HEK293T (cell line): ENCODE measurements around the gene DPY30.

Source experiments
- CTCF ChIA-PET: fragments of 350-600 bp; formaldehyde crosslinking; extraction: SDS; loops from one replicate; lab custom pipeline; 2021; ENCODE audit warnings: antibody characterized with exemption, inconsistent platforms; lab: Yijun Ruan, JAX
- POLR2A ChIA-PET: fragments of 350-600 bp; formaldehyde crosslinking; extraction: SDS; loops from one replicate; lab custom pipeline; 2020; ENCODE audit warnings: antibody characterized with exemption, inconsistent platforms; lab: Yijun Ruan, JAX
- DNase-seq: peaks from one replicate; pipeline ENCODE4 v3.0.0; 2012; ENCODE audit warnings: mixed read lengths; ENCODE audit errors: extremely low spot score
- ARNT ChIP-seq: fragments of 450-650 bp; IDR thresholded peaks from 2 replicates; pipeline ENCODE4 v1.6.1; 2017; ENCODE audit warnings: mild to moderate bottlenecking
- BHLHE40 ChIP-seq: fragments of 450-650 bp; IDR thresholded peaks from 2 replicates; pipeline ENCODE4 v1.6.1; 2016; ENCODE audit warnings: mild to moderate bottlenecking, moderate library complexity, borderline replicate concordance
- CTBP1 ChIP-seq: fragments of 450-650 bp; IDR thresholded peaks from 2 replicates; pipeline ENCODE4 v1.6.1; 2016; ENCODE audit warnings: borderline replicate concordance
- ELF4 ChIP-seq: fragments of 450-650 bp; IDR thresholded peaks from 2 replicates; pipeline ENCODE4 v1.6.1; 2017; ENCODE audit warnings: antibody characterized with exemption
- FOXA1 ChIP-seq: fragments of 450-650 bp; IDR thresholded peaks from 2 replicates; pipeline ENCODE4 v1.6.1; 2016; ENCODE audit warnings: mild to moderate bottlenecking
- FOXK2 ChIP-seq: fragments of 450-650 bp; IDR thresholded peaks from 2 replicates; pipeline ENCODE4 v1.6.1; 2016; ENCODE audit warnings: mild to moderate bottlenecking
- FOXM1 ChIP-seq: fragments of 450-650 bp; IDR thresholded peaks from 2 replicates; pipeline ENCODE4 v1.6.1; 2017; ENCODE audit warnings: mild to moderate bottlenecking, borderline replicate concordance
- HDGF ChIP-seq: fragments of 450-650 bp; IDR thresholded peaks from 2 replicates; pipeline ENCODE4 v1.6.1; 2017; ENCODE audit warnings: antibody characterized with exemption, borderline replicate concordance
- L3MBTL2 ChIP-seq: fragments of 450-650 bp; conservative IDR thresholded peaks from 2 replicates; pipeline ENCODE4 v1.6.1; 2016; ENCODE audit warnings: mild to moderate bottlenecking
- LEF1 ChIP-seq: fragments of 450-650 bp; IDR thresholded peaks from 2 replicates; pipeline ENCODE4 v1.6.1; 2017; ENCODE audit warnings: mild to moderate bottlenecking, borderline replicate concordance
- NFRKB ChIP-seq: fragments of 450-650 bp; IDR thresholded peaks from 2 replicates; pipeline ENCODE4 v1.6.1; 2016; ENCODE audit warnings: mild to moderate bottlenecking, moderate library complexity
- SP1 ChIP-seq: fragments of 450-650 bp; IDR thresholded peaks from 2 replicates; pipeline ENCODE4 v1.6.1; 2017
- SUZ12 ChIP-seq: fragments of 450-650 bp; IDR thresholded peaks from 2 replicates; pipeline ENCODE4 v1.6.1; 2016; ENCODE audit warnings: mild to moderate bottlenecking
- TARDBP ChIP-seq: fragments of 450-650 bp; IDR thresholded peaks from 2 replicates; pipeline ENCODE4 v1.6.1; 2016
- ZNF384 ChIP-seq: fragments of 450-650 bp; IDR thresholded peaks from 2 replicates; pipeline ENCODE4 v1.6.1; 2016
- TF ChIP-seq, protein P1 (sequence below): fragments of 450-650 bp; IDR thresholded peaks from 2 replicates; pipeline ENCODE4 v1.6.1; 2016

Gene DPY30

DNA sequence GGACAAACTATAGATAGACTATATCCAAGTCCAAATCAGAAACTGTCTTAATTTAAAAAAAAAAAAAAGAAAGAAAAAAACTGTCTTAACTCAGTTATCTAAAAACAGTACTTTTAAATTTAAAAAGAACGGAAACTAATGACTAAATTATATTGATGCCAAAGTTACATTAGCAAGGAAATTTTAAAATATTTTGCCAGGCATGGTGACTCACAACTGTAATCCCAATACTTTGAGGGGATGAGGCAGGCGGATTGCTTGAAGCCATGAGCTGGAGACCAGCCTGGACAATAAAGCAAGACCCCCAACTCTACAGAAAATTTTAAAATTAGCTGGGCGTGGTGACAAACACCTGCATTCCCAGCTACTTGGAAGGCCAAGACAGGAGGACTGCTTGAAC lies 59.6 kb downstream of the DPY30 start:
- TF ChIP-seq FOXA1, result no peak
- TF ChIP-seq ELF4, result no peak
- no peak for TF ChIP-seq FOXK2
- ChIA-PET CTCF (no interaction called here), POLR2A (no interaction called here)
- DNase-seq, result no peak

DNA sequence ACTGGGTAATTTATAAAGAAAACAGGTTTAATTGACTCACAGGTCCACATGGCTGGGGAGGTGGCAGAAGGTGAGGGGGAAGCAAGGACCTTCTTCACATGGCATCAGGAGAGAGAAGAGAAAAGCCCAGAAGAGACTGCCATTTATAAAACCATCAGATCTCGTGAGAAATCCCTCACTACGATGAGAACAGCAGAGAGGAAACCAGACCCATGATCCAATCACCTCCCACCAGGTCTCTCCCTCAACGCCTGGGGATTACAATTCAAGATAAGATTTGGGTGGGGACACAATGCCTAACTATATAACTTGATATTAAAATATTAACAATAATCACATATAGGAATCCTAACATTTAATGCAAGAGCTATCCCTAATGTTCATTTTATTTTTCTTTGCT lies 60.6 kb downstream of the DPY30 start:
- TF ChIP-seq SUZ12 (no peak), FOXK2 (no peak), ARNT (no peak), SP1 (no peak), TARDBP (no peak), ELF4 (no peak), FOXA1 (no peak), NFRKB (no peak), HDGF (no peak), ZNF384 (no peak), LEF1 (no peak), L3MBTL2 (no peak), CTBP1 (no peak), FOXM1 (no peak), BHLHE40 (no peak)
- CTCF ChIA-PET, result no interaction called here
- POLR2A ChIA-PET, result no interaction called here
- DNase-seq, result no peak

DNA sequence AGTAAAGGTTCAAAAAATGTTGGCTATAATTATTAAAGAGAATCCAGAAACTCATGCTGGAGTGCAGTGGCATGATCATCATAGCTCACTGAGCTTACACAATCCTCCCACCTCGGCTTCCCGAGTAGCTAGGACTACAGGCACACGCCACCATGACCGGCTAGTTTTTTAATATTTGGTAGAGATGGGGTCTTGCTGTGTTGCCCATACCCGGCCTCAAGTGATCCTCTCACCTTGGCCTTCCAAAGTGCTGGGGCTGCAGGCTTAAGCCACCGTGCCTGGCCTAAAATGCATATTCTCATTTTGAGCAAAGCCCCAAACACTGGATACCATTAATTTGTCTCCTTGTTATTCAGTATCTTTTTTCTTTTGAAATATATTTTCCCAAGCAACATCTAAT lies 61.2 kb downstream of the DPY30 start:
- CTCF ChIA-PET, result no interaction called here
- TF ChIP-seq, protein P1, sequence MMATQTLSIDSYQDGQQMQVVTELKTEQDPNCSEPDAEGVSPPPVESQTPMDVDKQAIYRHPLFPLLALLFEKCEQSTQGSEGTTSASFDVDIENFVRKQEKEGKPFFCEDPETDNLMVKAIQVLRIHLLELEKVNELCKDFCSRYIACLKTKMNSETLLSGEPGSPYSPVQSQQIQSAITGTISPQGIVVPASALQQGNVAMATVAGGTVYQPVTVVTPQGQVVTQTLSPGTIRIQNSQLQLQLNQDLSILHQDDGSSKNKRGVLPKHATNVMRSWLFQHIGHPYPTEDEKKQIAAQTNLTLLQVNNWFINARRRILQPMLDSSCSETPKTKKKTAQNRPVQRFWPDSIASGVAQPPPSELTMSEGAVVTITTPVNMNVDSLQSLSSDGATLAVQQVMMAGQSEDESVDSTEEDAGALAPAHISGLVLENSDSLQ, result no peak
- TF ChIP-seq ZNF384, result no peak
- TF ChIP-seq BHLHE40, result no peak
- no peak for TF ChIP-seq FOXK2
- TF ChIP-seq FOXM1, result no peak
- TF ChIP-seq FOXA1, result no peak
- no peak for TF ChIP-seq TARDBP
- TF ChIP-seq L3MBTL2, result no peak
- no peak for TF ChIP-seq SP1
- no peak for TF ChIP-seq ARNT
- POLR2A ChIA-PET, result no interaction called here
- no peak for DNase-seq
